Left cardiac atrium (tissue), 4 donors: Measurements from ENCODE around the gene ZNF628. TPM values are rescaled to one million over a fixed set of nuclear protein-coding genes. Genes with fewer than 3 reads are reported as not detected.
"Not testable (repeated sequence)": the region's sequence is repeated elsewhere in the genome, so short reads cannot be mapped to it uniquely, and the experiment has no call there.

Experiments used
- ATAC-seq, 2 donors: fragments of 200-7000 bp; cut with Tn5 transposase; one replicate each; pipeline ENCODE4 v1.9.1; 2020; ENCODE audit warnings: mild to moderate bottlenecking in 2 of 2, moderate library complexity in 2 of 2
- DNase-seq: peaks from one replicate; pipeline ENCODE4 v3.0.0-alpha.2; 2020
- intact Hi-C, 2 donors: fragments of 100-400 bp; cut with DNase I; formaldehyde crosslinking; loops; one replicate each; pipeline versions ENCODE4 v1.14.1 to v1.15.1; 2022 to 2023
- total RNA-seq, 2 donors: library from RNA; stranded (reverse); fragmentation: NEBNext Ultra II Directional; extraction: Animal tissue kit (Norgen Biotek cat#: 25700); gene quantifications; one replicate each; pipeline ENCODE4 v1.2.1, GENCODE V29; 2021
- donor health status: DM: no; HTN: yes; CAD: no.
- donor health status: DM: no; HTN: yes; CAD: no; lungs with severe emphysema.
- donor health status: DM: yes; HTN: yes; CAD: no.
- donor health status: Dilated cardiomyopathy.

ZNF628 gene
- total RNA-seq, 2 donors from 2014 or later, result 5.3 to 9.0 TPM

- intact Hi-C loops, result no loop called here
- ATAC-seq (no peak), DNase-seq (peak; percentile 46)
These were observed 13.5 kb downstream of the ZNF628 start for GRCh38 chr19:55489711-55490477.

- intact Hi-C loops, result no loop called here
- ATAC-seq (no peak), DNase-seq (peak; percentile 48)
These were observed 14.3 kb downstream of the ZNF628 start for GRCh38 chr19:55490478-55491432.

- ATAC-seq (no peak), DNase-seq (peak; percentile 40)
- intact Hi-C loops, result no loop called here
These were observed 15.3 kb downstream of the ZNF628 start for GRCh38 chr19:55491546-55492360.

- ATAC-seq (no peak), DNase-seq (no peak)
- intact Hi-C loops, result no loop called here
These were observed 16.0 kb downstream of the ZNF628 start for GRCh38 chr19:55492362-55492944.

DNA sequence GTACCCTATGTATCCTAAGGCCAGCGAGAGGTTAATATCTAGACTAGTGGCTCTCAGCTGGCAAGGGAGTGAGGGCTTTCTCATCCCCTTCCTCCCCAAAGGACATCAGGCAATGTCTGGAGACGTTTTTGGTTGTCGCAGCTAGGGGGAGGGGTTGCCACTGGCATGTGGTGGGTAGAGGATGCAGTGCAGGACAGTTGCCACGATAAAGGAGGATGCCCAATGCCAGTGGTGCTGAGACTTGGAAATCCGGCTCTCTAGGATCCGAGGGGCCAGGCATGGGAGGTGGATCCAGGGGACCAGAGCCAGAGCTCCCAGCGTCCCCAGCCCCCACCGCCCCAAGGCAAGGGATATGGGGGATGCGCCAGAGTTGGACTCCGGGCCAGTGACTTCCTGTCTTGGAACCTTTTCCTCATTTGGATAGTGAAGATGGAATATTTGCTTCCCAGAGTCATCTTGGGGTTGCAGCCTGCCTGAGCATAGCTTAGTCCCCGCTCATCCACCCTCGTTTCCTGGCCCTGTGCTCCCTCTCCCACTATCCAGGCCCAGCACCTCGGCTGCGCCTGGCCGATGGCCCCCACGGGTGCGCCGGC lies 16.7 kb downstream of the ZNF628 start:
- intact Hi-C loops, result no loop called here
- ATAC-seq (peak; percentile 3 to 34), DNase-seq (peak; percentile 51)

DNA sequence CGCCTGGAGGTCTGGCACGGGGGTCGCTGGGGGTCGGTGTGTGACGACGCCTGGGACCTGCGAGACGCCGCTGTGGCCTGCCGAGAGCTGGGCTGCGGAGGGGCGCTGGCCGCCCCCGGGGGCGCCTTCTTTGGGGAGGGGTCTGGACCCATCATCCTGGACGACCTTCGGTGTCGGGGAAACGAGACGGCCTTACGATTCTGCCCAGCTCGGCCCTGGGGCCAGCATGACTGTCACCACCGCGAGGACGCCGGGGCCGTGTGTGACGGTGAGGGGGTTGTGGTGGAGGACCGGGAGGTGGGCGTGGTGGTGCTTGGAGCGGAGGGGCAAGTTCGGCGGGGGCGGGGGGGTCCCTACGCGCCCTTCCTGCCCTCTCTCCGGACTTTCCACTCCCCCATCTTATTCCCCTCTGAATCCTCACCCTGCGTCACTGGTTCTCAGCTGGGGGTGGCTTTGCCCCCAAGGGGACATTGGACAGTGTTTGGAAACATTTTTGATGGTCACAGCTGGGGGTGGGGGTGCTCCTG lies 17.3 kb downstream of the ZNF628 start:
- ATAC-seq (peak; percentile 1 to 28), DNase-seq (peak; percentile 43)
- intact Hi-C loops, result no loop called here

DNA sequence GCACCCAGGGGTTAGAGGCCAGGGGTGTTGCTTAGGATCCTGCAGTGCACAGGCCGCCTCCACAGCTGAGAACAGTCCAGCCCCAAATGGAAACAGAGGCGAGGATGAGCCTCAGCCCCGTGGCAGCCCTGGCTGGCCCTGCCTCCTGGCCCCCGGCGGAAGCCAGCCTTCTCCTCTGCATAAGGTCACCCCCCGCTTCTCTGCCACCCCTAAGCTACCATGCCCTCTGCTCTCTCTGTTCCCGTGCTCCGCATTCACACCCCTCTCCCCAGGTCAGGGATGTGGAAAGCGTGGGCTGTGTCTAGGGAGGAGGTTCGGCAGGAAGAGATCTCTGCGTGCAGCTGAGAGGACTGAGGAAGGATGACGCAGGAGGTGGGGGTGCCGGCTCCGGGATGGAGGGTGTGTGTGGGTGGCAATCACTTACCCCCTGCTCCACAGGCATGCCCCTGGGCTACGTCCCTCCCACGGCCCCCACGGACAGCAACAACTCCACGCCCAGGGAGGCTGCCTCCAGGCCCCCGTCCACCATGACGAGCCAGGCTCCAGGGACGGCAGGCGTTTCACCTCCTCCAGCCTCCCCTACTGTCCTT lies 17.9 kb downstream of the ZNF628 start:
- intact Hi-C loops, result no loop called here
- peak; percentile 84 for DNase-seq

GRCh38 chr19:55495646-55496349 lies 19.4 kb downstream of the ZNF628 start:
- DNase-seq (no peak), ATAC-seq (no peak)
- intact Hi-C loops, result no loop called here

More for the DNA sequence above, 17.9 kb downstream of the ZNF628 start:
- ATAC-seq, result peak; percentile 73 to 77

DNA sequence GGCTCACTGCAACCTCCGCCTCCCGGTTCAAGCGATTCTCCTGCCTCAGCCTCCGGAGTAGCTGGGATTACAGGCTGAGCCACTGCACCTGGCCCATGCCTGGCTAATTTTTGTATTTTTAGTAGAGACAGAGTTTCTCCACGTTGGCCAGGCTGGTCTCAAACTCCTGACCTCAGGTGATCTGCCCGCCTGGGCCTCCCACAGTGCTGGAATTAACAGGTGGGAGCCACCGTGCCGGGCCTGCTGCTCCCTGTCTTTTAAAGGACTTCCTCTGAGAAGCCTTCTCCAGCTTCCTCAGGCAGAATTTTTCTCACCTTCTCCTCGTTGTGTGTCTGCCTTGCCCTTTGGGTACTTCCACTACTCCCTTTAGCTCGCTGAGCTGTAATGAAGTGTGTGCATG lies 20.4 kb downstream of the ZNF628 start:
- DNase-seq, intact Hi-C loops, ATAC-seq: not testable (repeated sequence)

DNA sequence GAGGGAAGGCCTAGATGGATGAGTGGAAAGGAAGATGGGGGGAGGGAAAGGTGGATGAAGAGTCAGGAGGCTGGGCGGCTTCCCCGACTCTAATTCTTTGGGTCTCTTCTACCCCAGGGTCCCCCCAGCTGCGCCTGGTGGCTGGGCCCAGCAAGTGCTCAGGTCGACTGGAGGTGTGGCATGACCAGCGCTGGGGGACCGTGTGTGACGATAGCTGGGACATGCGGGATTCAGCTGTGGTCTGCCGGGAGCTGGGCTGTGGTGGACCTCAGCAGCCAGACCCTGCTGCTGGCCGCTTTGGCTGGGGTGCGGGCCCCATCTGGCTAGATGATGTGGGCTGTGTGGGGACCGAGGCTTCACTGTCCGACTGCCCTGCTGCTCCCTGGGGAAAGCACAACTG lies 21.3 kb downstream of the ZNF628 start:
- ATAC-seq, result no peak
- DNase-seq, result no peak
- intact Hi-C loops, result no loop called here

DNA sequence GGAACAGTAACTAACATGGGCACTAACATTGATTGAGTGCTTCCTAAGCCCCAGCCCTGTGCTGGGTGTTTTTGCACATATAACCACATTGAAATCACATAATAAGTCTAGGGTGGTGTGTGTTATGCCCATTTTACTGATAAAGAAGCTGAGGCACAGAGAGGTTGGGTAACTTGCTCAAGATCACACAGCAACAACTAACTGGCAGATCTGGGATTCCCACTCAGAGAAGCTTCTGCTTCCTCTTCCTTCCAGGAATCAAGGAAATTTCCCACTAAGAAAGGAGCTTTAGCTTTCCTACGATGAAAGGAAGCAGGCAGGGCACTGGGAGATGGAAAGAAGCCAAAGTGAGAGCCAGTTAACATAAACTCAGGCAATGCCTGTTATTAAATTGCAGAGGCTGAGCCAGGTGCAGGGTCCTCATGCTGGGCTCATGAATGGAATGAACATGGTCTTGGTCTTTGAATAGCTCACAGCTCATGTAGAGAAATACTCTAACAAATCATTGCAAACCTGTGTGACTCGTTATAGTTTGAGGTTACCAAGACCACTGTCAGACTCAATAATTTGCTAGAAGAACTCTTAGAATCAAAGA lies 21.9 kb downstream of the ZNF628 start:
- DNase-seq (no peak), ATAC-seq (no peak)
- intact Hi-C loops, result no loop called here

DNA sequence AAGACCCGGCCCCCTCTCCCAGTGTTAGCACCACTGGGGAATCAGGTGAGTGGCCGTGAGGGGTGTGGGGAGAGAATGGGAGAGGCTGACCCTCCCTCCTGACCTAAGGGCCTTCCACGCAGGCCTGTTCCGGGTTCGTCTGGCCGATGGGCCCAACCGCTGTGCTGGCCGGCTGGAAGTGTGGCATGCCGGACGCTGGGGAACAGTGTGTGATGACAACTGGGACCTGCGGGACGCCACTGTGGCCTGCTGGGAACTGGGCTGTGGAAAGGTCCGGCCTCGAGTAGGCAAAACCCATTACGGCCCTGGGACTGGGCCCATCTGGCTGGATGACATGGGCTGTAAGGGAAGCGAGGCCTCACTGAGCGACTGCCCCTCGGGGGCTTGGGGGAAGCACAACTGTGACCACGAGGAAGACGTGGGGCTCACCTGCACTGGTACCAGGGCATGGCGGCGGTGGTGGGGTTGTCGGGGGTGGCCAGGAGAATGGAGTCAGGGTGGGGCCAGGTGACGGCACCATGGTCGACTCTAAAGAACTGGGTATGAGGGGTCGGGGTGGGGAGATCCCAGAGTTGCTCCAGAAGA lies 24.0 kb downstream of the ZNF628 start:
- ATAC-seq, result no peak

DNA sequence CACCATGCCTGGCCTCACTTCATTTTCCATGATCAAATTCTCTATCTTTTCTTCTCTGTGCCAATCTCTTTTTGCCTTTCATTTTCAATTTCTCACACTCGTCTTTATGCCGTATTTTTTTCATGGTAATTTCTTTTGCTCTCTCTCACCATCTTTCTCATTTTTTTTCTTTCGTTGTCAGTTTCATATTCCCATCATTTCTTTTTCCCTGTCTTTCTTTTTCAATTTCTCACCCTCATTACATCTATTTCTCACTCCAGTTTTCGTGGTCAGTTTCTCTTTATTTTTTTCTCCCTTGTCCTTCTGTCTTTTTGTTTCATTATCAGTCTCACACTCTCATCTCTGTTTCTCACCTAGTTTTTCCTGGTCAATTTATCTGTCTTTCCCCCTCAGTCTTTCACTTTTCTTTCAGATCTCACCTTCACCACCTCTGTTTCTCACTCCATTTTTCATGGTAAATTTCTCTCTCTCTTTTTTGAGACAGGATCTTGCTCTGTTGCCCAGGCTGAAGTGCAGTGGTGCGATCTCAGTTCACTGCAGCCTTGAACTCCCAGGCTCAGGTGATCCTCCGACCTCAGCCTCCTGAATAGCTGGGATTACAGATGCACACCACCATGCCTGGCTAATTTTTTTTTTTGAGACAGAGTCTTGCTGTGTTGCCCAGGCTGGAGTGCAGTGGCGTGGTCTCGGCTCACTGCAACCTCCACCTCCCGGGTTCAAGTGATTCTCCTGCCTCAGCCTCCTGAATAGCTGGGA lies 26.0 kb downstream of the ZNF628 start:
- intact Hi-C loops, result loop anchor here in 1 of 2 donors (5.0 kb wide), 1 partner anchor 35 kb away; no protein-coding TSS in a partner anchor
- no peak for ATAC-seq
- DNase-seq, result no peak

More for the DNA sequence above, 24.0 kb downstream of the ZNF628 start:
- no peak for DNase-seq
- intact Hi-C loops, result loop anchor here in 1 of 2 donors (5.0 kb wide), 1 partner anchor 33 kb away; no protein-coding TSS in a partner anchor

GRCh38 chr19:55503157-55503501 lies 26.7 kb downstream of the ZNF628 start:
- intact Hi-C loops, result loop anchor here in 1 of 2 donors (5.0 kb wide), 1 partner anchor 36 kb away; no protein-coding TSS in a partner anchor
- ATAC-seq, result no peak
- DNase-seq, result no peak

DNA sequence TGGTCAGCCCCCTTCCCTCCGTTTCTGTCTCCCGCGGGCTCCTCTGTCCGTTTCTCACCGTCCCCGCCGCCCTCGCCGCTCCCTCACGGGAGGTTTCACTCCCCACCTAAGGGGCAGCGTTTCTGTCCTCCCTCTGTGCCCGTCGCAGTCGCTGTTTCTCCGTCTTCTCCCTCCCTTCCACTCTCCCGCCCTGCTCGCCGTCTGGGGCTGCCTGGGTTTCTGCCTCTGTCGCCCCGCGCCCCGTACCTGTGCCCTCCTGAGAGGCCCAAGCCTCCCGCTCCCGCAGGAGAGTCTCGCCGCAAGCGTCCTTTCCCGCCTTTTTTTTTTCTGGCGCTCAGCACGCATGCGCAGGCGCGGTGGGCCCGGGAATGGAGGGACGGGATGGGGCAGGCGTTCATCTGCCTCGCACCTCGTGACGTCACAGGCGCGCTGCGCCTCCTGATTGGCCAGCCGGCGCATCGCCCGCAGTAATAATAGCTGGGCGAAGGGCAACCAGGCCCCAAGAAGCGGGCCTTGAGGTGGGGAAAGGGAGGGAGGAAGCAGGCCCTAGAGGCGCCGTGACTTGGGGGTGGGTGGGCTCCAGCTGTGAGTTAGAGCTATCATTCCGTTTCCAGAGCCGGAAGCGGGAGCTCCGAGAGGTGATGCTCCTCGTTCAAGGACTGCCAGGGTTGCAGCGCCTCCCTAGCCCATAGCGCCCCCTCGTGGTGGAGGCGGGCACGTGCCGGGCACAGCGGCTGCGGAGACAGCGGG lies 27.3 kb downstream of the ZNF628 start:
- ATAC-seq (peak; percentile 97 to 99), DNase-seq (peak; percentile 96)
- intact Hi-C loops, result loop anchor here (2.0 to 5.0 kb wide), 2 partner anchors 36 to 37 kb away; no protein-coding TSS in a partner anchor
